AG04449 (cell line): ENCODE data around the gene CHMP6.
"Not testable (repeated sequence)": the region's sequence is repeated elsewhere in the genome, so short reads cannot be mapped to it uniquely, and the experiment has no call there.

ENCODE experiments used
- CTCF ChIA-PET: fragments of 350-600 bp; formaldehyde crosslinking; extraction: SDS; loops from one replicate; lab custom pipeline; 2021; ENCODE audit warnings: antibody characterized with exemption; lab: Yijun Ruan, JAX
- POLR2A ChIA-PET: fragments of 400-600, 350-600 bp; formaldehyde crosslinking; extraction: SDS; loops from one replicate; lab custom pipeline; 2020; ENCODE audit warnings: antibody characterized with exemption, inconsistent platforms; lab: Yijun Ruan, JAX
- DNase-seq: peaks from one replicate; pipeline ENCODE4 v3.0.0-alpha.2; 2010; ENCODE audit warnings: low read depth, low spot score
- H3K4me3 ChIP-seq: 2 replicates; pipeline ENCODE4 v1.5.1; 2011; ENCODE audit warnings: low read depth, mild to moderate bottlenecking, control low read depth, low read length
- TF ChIP-seq, protein P1 (sequence below): IDR thresholded peaks from one replicate; pipeline ENCODE4 v1.5.1; 2011; ENCODE audit warnings: mild to moderate bottlenecking, moderate library complexity, low read length, control low read depth, inconsistent platforms; ENCODE audit not compliant: insufficient read depth; ENCODE audit errors: missing control alignments

CHMP6 gene

GRCh38 chr17:81025741-81026129 is 34.1 kb downstream of the CHMP6 start:
- CTCF ChIA-PET, result interaction anchor here (0.7 to 4.8 kb wide), 13 partner anchors 8 to 175 kb away, joined by 3 to 118 read pairs (median 4); no protein-coding TSS in a partner anchor

GRCh38 chr17:81026266-81027036 is 34.8 kb downstream of the CHMP6 start:
- no peak for DNase-seq
- TF ChIP-seq, protein P1, sequence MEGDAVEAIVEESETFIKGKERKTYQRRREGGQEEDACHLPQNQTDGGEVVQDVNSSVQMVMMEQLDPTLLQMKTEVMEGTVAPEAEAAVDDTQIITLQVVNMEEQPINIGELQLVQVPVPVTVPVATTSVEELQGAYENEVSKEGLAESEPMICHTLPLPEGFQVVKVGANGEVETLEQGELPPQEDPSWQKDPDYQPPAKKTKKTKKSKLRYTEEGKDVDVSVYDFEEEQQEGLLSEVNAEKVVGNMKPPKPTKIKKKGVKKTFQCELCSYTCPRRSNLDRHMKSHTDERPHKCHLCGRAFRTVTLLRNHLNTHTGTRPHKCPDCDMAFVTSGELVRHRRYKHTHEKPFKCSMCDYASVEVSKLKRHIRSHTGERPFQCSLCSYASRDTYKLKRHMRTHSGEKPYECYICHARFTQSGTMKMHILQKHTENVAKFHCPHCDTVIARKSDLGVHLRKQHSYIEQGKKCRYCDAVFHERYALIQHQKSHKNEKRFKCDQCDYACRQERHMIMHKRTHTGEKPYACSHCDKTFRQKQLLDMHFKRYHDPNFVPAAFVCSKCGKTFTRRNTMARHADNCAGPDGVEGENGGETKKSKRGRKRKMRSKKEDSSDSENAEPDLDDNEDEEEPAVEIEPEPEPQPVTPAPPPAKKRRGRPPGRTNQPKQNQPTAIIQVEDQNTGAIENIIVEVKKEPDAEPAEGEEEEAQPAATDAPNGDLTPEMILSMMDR, result no peak
- ChIA-PET POLR2A (no interaction called here), CTCF (interaction anchor here (0.7 to 4.8 kb wide), 13 partner anchors 7 to 174 kb away, joined by 3 to 118 read pairs (median 4); no protein-coding TSS in a partner anchor)
- H3K4me3 ChIP-seq, result no peak overlapping the region

More at GRCh38 chr17:81025741-81026129, 34.1 kb downstream of the CHMP6 start:
- TF ChIP-seq, protein P1, result no peak
- POLR2A ChIA-PET, result no interaction called here
- no peak for DNase-seq
- no peak overlapping the region for H3K4me3 ChIP-seq

- no peak for DNase-seq
- POLR2A ChIA-PET, result no interaction called here
- CTCF ChIA-PET, result interaction anchor here (1.4 to 4.0 kb wide), 3 partner anchors 10 to 77 kb away, joined by 4 to 17 read pairs (median 10); no protein-coding TSS in a partner anchor
- no peak overlapping the region for H3K4me3 ChIP-seq
- TF ChIP-seq, protein P1, result no peak
Measured at GRCh38 chr17:81027038-81027437, 35.4 kb downstream of the CHMP6 start.

- TF ChIP-seq, protein P1, result no peak
- POLR2A ChIA-PET, result no interaction called here
- no peak for DNase-seq
- H3K4me3 ChIP-seq, result no peak overlapping the region
- CTCF ChIA-PET, result interaction anchor here (1.0 to 2.2 kb wide), 5 partner anchors 8 to 76 kb away, joined by 3 to 10 read pairs (median 6); no protein-coding TSS in a partner anchor
Measured at GRCh38 chr17:81027591-81028505, 36.2 kb downstream of the CHMP6 start.

DNA sequence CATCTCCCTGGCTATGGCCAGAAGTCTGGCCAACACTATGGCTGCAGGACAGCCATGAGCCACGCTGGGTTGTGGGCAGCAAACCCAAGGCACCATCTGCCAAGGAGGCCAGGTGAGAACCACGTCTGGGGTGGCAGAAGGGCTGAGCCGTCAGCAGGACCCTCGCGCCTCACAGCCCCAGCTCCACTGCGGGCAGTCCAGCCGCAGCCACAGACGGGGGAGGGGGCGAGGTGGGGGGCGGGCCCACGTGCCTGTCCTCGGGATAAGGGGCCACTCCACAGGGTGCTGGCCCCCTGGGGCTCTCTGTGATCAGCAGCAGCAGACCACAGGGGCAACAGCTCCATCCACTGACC is 36.8 kb downstream of the CHMP6 start:
- TF ChIP-seq, protein P1, result no peak
- no peak for DNase-seq
- ChIA-PET CTCF (interaction anchor here (1.0 to 2.2 kb wide), 6 partner anchors 9 to 75 kb away, joined by 3 to 10 read pairs (median 5); no protein-coding TSS in a partner anchor), POLR2A (interaction anchor here (0.9 kb wide), 1 partner anchor 21 kb away, joined by 3 read pairs; no protein-coding TSS in a partner anchor)
- H3K4me3 ChIP-seq, result no peak overlapping the region

DNA sequence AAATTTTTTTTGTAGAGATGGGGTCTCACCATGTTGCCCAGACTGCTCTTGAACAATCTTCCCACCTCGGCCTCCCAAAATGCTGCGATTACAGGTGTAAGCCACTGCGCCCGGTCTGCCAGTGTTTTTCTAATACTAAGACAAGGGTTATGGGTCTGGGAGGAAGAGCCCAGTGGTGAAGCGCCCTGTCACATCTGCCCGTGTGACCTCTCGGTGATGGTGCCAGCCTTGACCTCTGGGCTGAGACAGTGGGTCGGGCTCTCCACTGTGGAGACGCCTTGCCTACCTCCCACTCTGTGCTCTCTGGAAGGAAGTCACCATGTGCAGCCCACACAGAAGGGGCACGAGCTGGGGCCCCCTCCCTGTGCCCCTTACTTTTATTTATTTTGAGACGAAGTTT is 38.2 kb downstream of the CHMP6 start:
- no peak for DNase-seq
- CTCF ChIA-PET, result interaction anchor here (1.4 to 5.3 kb wide), 3 partner anchors 17 to 73 kb away, joined by 3 to 35 read pairs (median 27); no protein-coding TSS in a partner anchor
- POLR2A ChIA-PET, result no interaction called here
- no peak overlapping the region for H3K4me3 ChIP-seq
- TF ChIP-seq, protein P1, result no peak

GRCh38 chr17:81030312-81030711 is 38.7 kb downstream of the CHMP6 start:
- DNase-seq, H3K4me3 ChIP-seq, POLR2A ChIA-PET: not testable (repeated sequence)
- CTCF ChIA-PET, result interaction anchor here (1.4 to 5.3 kb wide), 3 partner anchors 18 to 72 kb away, joined by 3 to 35 read pairs (median 27); no protein-coding TSS in a partner anchor
